Cardiac muscle cell (in vitro differentiated cells and primary cell): ENCODE data around the gene MAPRE2. TPM values are rescaled to one million over a fixed set of nuclear protein-coding genes. Genes with fewer than 3 reads are reported as not detected.

ENCODE experiments used
- DNase-seq, 2 donors: peaks; one replicate each; pipeline versions ENCODE4 v3.0.0 to v3.0.0-alpha.2; 2010 to 2017; ENCODE audit warnings: low read depth in 1 of 2, low spot score in 1 of 2
- H3K27ac ChIP-seq: fragments of 200-600 bp; sonication (generic); 2 replicates; pipeline ENCODE4 v1.5.1; 2016
- H3K27me3 ChIP-seq: fragments of 200-600 bp; sonication (generic); 2 replicates; pipeline ENCODE4 v1.6.0; 2016; ENCODE audit warnings: control low read depth
- H3K36me3 ChIP-seq: fragments of 200-600 bp; sonication (generic); 2 replicates; pipeline ENCODE4 v1.5.1; 2016; ENCODE audit warnings: control low read depth
- H3K4me1 ChIP-seq: fragments of 200-600 bp; sonication (generic); 2 replicates; pipeline ENCODE4 v1.8.1; 2017; ENCODE audit warnings: low read depth, mild to moderate bottlenecking, mixed run types
- H3K4me3 ChIP-seq: fragments of 200-600 bp; sonication (generic); 2 replicates; pipeline ENCODE4 v1.5.1; 2016; ENCODE audit warnings: mild to moderate bottlenecking
- H3K9me3 ChIP-seq: fragments of 200-600 bp; sonication (generic); 2 replicates; pipeline ENCODE4 v1.5.1; 2017; ENCODE audit warnings: low read depth, mild to moderate bottlenecking, control low read depth
- CTCF ChIP-seq: IDR thresholded peaks from 2 replicates; pipeline ENCODE4 v1.5.1; 2012; ENCODE audit warnings: low read depth, mild to moderate bottlenecking, low read length
- polyA plus RNA-seq: library from polyadenylated mRNA; unstranded; fragments of >200 nt; fragmentation: Nextera tagmentation; extraction: Ambion mirVana; gene quantifications from 2 replicates; pipeline ENCODE4 v1.2.1, GENCODE V29; 2016
- total RNA-seq: library from RNA; depleted of rRNA; stranded (reverse); fragments of >200 nt; gene quantifications from 2 replicates; pipeline ENCODE4 v1.2.3, GENCODE V29; 2016

Gene MAPRE2
- total and polyA plus RNA-seq, 2 experiments from 2014 or later: 20.3 to 31.0 TPM

- TF ChIP-seq CTCF: no peak
- no peak overlapping the region for H3K27ac ChIP-seq
- no peaks in the 10 kb centered on the region for H3K36me3 ChIP-seq
- H3K27me3 ChIP-seq: no peaks in the 10 kb centered on the region
- H3K4me1 ChIP-seq: peaks cover 4% of the 10 kb centered on the region
- DNase-seq: no peak
- no peak overlapping the region for H3K4me3 ChIP-seq
- H3K9me3 ChIP-seq: no peaks in the 10 kb centered on the region
These were observed 21.3 kb upstream of the MAPRE2 start for GRCh38 chr18:35019933-35020332.

DNA sequence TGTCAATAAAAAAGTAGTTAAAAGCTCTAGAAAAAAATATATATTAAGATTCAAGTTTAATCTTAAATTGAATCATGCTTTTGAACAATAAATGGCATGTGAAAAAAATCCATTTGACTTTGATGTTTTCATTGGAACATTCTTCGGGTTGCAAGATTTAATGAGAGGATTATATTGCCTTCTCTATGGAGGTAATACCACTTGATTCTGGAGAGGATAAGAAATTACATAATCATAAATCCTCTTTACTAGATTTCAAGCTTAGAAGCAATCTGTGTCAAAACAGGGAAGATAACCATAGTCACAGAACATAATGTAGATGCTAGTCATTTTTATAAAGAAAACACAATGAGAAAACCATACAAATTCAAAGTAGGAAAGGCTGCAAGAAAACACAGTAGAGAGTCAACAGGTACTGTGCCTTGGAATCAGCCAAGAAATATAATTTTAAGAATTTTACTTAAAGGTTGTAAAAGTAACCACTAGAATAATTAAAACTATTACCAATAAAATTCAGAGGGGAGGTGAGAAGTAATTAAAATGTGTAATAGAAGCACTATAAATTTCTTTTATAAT lies 18.7 kb upstream of the MAPRE2 start:
- no peak for TF ChIP-seq CTCF
- H3K4me1 ChIP-seq: peaks cover 4% of the 10 kb centered on the region
- H3K27me3 ChIP-seq: no peaks in the 10 kb centered on the region
- no peak overlapping the region for H3K27ac ChIP-seq
- H3K9me3 ChIP-seq: no peaks in the 10 kb centered on the region
- no peak overlapping the region for H3K4me3 ChIP-seq
- DNase-seq: no peak
- no peaks in the 10 kb centered on the region for H3K36me3 ChIP-seq

DNA sequence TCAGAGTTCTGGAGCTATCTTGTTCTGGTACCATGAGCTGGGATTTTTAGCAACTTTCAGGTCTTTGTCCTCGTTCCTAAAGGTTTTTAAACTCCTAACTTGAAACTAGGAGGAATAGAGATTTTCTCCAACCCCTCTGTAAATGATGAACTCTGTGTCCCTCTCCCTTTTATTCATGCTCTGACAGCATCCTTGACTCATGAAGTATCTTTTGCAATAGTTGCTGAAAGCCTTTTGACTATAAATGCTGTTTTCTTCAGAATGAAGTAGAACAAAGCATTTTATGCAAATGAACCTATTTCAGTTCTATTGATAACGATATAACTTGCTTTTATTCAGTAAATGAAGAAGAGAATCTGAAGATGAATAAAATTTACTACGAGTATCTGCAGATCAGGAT lies 17.0 kb upstream of the MAPRE2 start:
- no peaks in the 10 kb centered on the region for H3K9me3 ChIP-seq

GRCh38 chr18:35024965-35025364 lies 16.2 kb upstream of the MAPRE2 start:
- no peaks in the 10 kb centered on the region for H3K27me3 ChIP-seq
- TF ChIP-seq CTCF: no peak
- no peak overlapping the region for H3K4me3 ChIP-seq
- peaks cover 2% of the 10 kb centered on the region for H3K4me1 ChIP-seq
- peak in 1 of 2 donors; percentile 92 for DNase-seq
- no peaks in the 10 kb centered on the region for H3K9me3 ChIP-seq
- no peaks in the 10 kb centered on the region for H3K36me3 ChIP-seq
- H3K27ac ChIP-seq: no peak overlapping the region

More for the DNA sequence above, 17.0 kb upstream of the MAPRE2 start:
- H3K36me3 ChIP-seq: no peaks in the 10 kb centered on the region
- no peaks in the 10 kb centered on the region for H3K27me3 ChIP-seq
- no peak overlapping the region for H3K4me3 ChIP-seq
- no peak for DNase-seq
- no peak for TF ChIP-seq CTCF
- H3K4me1 ChIP-seq: peaks cover 4% of the 10 kb centered on the region
- H3K27ac ChIP-seq: no peak overlapping the region

- no peak for DNase-seq
- Histone ChIP-seq H3K4me3 (no peak overlapping the region), H3K27ac (no peak overlapping the region), H3K27me3 (no peaks in the 10 kb centered on the region), H3K9me3 (no peaks in the 10 kb centered on the region), H3K4me1 (no peaks in the 10 kb centered on the region), H3K36me3 (no peaks in the 10 kb centered on the region)
- no peak for TF ChIP-seq CTCF
These were observed 14.7 kb upstream of the MAPRE2 start for GRCh38 chr18:35026407-35027061.
